GM20431 (cell line): ENCODE results near the gene ELMO1.

Experiments
- in situ Hi-C: fragments of 300-500 bp; cut with MseI, MboI; formaldehyde crosslinking; loops from one replicate; pipeline ENCODE4 v1.15.0; 2020; ENCODE audit warnings: low sequenced_read_pairs; ENCODE audit not compliant: unreplicated experiment

The ELMO1 gene

GRCh38 chr7:37448636-37449361, at the start of gene ELMO1:
Gene ELMO1, minus strand, starts transcription at chr7:37448864. Its CDS starts 106,174 bp downstream, at chr7:37342690.
- in situ Hi-C loops = no loop called here

- in situ Hi-C loops = no loop called here
These were observed 48.9 kb upstream of the ELMO1 start for GRCh38 chr7:37497576-37497975.

- in situ Hi-C loops = no loop called here
These were observed 47.0 kb upstream of the ELMO1 start for GRCh38 chr7:37495574-37496184.

- in situ Hi-C loops = no loop called here
These were observed 46.3 kb upstream of the ELMO1 start for GRCh38 chr7:37494926-37495325.

- in situ Hi-C loops = no loop called here
These were observed 45.1 kb upstream of the ELMO1 start for GRCh38 chr7:37493810-37494209.

GRCh38 chr7:37493123-37493522, 44.5 kb upstream of the ELMO1 start:
- in situ Hi-C loops = no loop called here

GRCh38 chr7:37491919-37492694, 43.4 kb upstream of the ELMO1 start:
- in situ Hi-C loops = no loop called here

- in situ Hi-C loops = no loop called here
These were observed 41.0 kb upstream of the ELMO1 start for GRCh38 chr7:37489703-37490102.

- in situ Hi-C loops = no loop called here
These were observed 39.6 kb upstream of the ELMO1 start for GRCh38 chr7:37488163-37488764.

GRCh38 chr7:37484426-37485073, 35.9 kb upstream of the ELMO1 start:
- in situ Hi-C loops = no loop called here

GRCh38 chr7:37483627-37484026, 35.0 kb upstream of the ELMO1 start:
- in situ Hi-C loops = no loop called here

GRCh38 chr7:37482953-37483352, 34.3 kb upstream of the ELMO1 start:
- in situ Hi-C loops = no loop called here

GRCh38 chr7:37482505-37482904, 33.8 kb upstream of the ELMO1 start:
- in situ Hi-C loops = no loop called here

- in situ Hi-C loops = no loop called here
These were observed 33.1 kb upstream of the ELMO1 start for GRCh38 chr7:37481722-37482288.

- in situ Hi-C loops = no loop called here
These were observed 32.5 kb upstream of the ELMO1 start for GRCh38 chr7:37481154-37481553.

GRCh38 chr7:37480041-37481031, 31.7 kb upstream of the ELMO1 start:
- in situ Hi-C loops = no loop called here

GRCh38 chr7:37476881-37477450, 28.3 kb upstream of the ELMO1 start:
- in situ Hi-C loops = no loop called here

GRCh38 chr7:37476428-37476827, 27.8 kb upstream of the ELMO1 start:
- in situ Hi-C loops = no loop called here
